ENCODE measurements around the gene HIF1AN.

HIF1AN gene

DNA sequence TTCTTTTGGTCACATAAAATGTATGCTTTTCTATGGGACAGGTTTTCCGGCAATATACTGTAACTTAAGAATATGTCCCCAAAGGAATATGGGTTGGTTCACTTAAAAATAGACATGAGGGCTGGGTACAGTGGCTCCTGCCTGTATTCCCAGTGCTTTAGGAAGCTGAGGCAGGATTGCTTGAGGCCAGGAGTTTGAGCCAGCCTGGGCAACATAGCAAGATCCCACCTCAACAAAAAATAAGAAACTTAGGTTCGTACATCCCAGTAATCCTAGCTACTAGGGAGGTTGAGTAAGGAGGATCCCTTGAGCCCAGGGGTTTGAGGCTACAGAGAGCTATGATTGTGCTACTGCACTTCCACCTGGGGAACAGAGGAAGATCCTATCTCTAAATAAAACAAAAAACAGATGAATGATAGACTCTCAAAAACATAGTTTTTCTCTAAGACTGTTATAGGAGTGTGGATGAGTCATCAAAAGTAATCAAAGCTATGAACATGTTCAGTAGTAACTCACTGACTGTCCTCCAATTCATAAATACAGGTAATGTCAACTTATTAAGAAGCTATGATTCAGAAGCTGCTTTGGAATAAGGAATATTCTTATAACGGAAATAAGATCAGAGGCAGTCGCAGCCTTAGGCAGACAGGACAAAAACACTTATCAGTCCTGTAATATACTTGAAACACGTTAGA, 13.5 kb upstream of the HIF1AN start:
- no peak for DNase-seq (ENCODE audit: low read depth, low spot score)

DNA sequence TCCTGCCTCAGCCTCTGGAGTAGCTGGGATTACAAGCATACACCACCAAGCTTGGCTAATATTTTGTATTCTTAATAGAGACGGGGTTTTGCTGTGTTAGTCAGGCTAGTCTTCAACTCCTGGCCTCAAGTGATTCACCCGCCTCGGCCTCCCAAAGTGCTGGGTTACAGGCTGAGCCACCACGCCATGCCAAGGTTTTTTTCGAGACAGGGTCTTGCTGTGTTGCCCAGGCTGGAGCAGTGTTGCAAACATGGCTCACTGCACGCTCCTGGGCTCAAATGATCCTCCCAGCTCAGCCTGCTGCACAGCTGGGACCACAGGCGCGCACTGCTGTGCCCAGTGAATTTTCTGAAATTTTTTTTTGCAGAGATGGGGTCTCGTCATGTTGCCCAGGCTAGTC, 12.8 kb upstream of the HIF1AN start:
- DNase-seq (ENCODE audit: low read depth, low spot score): no peak

DNA sequence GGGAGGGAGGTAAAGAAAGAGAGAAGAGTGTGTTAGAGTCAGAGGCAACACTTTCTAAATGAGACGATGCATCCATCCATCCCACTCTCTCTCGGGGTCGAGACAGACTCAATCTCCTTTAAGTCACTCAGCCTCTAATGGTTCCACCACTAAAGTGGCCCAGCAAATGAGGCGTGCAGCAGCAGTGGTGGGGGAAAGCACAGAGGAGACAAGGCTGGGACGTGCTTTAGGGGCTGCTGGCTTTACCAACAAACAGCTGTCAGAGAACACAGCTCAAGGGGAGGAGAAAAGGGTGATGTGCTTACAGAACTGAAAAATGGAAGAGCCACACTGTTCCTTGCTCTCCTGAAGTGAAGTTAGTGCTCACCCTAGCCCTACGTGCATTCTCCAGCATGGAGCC, 11.5 kb upstream of the HIF1AN start:
- no peak for DNase-seq (ENCODE audit: low read depth, low spot score)

DNA sequence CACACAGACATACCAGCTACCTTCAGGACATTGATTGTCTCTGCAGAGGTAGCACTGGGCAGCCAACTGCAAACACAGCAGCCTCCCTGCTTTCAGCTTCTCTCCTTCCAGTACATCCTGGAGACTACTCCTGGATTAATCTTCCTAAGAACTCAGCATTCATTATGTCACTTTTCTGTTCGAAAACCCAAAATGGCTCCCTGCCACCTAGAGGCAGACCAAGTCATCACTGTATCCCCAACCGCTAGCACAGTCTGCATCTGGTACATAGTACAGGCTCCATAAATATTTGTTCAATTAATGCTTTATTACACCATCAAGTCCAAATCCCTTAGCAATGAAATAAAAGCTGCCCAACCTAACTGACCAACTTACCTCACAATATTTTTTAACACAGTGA, 11.1 kb upstream of the HIF1AN start:
- DNase-seq (ENCODE audit: low read depth, low spot score): no peak

DNA sequence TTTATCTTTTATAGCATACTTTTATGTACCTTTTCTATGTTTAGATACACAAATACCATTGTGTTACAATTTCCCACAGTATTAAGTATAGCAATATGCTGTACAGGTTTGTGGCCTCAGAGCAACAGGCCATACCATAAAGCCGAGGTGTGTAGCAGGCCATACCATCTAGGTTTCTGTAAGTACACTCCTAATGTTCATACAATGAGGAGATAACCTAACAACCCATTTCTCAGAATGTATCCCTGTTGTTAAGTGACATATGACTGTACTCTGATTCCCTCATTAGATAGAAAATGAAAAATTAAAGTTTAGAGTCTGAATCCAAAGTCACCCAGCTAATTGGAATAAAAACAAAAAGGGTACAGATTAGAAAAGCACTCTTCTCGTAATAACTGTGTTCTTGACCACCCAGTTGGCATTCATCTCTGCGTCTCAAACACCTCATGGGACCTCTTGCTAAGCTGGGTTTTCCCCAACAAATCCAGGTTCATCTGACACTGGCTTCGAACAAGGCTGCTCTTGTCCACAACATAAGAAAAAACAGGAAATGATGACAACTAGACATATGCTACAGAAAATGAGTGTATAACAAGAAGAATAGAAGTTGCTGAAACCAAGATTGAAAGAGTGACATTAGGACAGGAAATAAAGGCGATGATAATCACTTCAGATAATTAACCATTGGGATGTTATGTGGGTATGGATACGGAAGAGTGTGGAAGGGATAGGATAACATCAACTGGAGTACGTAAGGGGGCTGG, 7.4 kb upstream of the HIF1AN start:
- DNase-seq (ENCODE audit: low read depth, low spot score): no peak

DNA sequence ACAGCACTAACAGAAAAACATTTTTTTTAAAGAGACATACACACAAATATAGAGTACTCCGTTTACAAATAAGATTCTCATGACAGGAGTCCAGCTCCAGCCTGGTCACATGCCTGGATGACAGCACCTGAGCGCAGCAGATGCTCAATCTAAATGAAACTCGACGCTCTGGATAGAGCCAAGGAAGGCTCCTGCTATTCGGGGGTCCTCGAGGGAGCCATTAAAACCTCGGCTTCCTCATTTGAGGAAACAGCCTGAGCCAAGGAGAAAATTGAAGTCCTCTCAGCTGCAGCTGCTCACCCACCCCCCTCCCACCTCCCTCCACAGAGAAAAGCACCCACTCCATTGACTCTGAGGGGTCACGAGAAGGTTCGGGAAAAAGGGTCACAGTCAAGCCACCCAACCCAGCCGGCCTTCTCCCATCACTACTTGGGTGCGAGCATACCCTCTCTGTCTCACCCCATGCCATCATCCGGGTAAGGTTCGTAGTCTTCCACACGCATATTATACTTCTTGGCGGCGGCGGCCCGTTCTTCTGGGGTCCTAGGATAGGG, 6.7 kb upstream of the HIF1AN start:
- DNase-seq (ENCODE audit: low read depth, low spot score): no peak

DNA sequence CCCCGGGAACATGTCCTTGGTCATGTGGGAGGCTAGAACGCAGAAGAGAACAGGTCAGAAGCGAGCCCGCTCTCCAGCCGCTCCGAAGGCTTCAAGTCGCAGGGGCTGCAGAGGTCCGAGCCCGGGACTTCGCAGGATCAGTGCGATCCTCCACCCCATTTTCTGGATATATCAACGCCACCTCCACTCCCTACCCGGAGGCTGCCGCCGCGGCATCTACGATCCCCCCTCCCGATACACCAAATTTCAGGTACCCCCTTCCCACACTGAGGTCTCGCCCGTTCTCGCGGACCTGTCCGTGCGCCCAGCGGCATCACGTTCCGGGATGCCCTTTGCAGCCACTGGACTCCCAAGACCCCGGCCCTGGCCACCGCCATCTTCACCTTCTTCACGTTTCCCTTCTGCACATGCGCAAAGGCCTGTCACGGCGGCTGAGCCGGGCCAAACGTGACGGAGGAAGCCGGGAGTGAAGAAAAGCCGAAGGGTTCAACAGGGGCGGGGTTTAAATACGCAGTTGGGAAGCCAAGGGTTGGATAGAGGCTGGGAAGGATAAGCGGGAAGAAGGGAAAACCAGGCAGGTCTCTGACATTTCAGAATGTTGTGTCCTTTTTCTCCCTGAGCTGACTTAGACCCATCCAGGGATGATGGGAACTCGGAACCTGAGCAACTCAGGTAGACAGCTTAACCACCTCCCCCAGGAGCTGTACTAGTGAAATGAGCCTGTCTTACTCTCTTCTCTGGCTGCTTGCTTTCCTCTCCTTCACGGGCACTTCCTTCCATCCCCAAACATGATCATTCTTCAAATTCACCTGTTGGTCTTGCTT, 6.1 kb upstream of the HIF1AN start, which contains the start of gene NDUFB8:
Gene NDUFB8, minus strand, starts transcription at position 397 of the 824 bp plus-strand sequence. Its CDS starts 20 bp downstream, at position 377.
- peak; percentile 75 for DNase-seq (ENCODE audit: low read depth, low spot score)

DNA sequence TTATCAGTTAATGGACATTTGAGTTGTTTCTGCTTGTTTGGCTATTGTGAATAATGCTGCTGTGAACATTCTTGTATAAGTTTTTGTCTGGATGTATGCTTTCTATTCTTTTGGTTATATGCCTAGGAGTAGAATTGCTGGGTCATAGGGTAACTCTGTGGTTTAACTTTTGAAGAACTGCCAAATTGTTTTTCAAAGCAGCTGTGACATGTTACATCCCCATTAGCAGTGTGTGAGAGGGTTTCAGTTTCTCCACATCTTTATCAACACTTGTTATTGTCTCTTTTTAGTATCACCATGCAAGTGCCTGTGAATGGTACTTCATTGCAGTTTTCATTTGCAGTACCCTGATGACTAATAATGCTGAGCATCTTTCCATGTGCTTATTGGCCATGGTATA, 4.0 kb upstream of the HIF1AN start:
- no peak for DNase-seq (ENCODE audit: low read depth, low spot score)

DNA sequence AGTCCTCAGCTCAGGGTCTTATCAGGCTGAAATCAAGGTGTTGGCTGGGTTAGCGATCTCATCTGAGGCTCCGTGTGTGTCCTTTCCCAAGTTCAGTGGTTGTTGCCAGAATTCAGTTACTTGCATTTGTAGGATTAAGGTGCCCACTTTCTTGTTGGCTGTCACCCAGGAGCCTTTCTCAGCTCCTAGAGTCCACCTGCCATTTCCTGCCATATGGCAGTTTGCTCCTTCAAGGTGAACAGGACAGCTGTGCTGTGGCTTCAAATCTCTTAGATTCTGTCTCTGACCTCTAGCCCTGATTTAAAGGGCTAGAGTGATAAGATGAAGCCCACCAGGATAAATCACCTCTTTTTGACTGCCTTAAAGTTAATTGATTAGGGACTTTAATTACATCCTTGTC, 1.0 kb upstream of the HIF1AN start:
- no peak for DNase-seq (ENCODE audit: low read depth, low spot score)

DNA sequence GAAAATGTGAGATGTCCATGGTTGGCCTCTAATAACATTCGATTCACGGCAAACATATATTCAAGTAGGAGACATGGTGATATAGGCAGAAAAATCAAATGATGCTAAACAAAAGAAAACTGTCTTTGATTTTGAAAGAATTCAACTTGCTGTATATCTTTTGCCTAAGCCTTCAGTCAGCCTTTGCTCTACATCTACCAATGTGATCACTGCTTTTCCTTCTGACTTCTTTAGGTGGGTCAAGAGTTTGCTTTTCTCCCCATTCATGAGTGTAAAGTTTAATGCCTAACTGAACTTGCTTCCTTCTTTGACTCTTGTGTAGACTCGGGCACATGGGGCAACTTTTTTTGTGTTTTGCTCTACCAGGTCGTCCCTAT, 417 bp upstream of the HIF1AN start:
- DNase-seq (ENCODE audit: low read depth, low spot score): no peak

DNA sequence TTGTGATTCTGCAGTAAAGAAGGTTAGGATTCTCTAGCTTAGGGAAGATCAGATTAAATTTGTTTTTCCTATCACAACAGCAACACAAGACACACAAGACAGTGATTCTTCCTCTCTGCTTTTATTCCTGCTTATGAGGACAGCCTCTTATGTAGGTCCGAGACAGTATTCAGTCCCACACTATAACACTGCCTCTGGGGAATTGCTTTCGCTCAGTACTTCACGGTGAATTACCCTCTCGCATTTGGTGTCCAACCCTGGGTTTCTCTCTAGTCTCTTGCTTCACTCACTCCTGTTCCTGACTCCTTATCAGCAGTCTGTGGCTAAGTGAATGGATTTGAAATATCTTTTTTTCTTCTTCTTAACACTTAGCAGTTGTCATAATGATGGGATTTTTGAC, 1.7 kb downstream of the HIF1AN start:
- no peak for DNase-seq (ENCODE audit: low read depth, low spot score)

DNA sequence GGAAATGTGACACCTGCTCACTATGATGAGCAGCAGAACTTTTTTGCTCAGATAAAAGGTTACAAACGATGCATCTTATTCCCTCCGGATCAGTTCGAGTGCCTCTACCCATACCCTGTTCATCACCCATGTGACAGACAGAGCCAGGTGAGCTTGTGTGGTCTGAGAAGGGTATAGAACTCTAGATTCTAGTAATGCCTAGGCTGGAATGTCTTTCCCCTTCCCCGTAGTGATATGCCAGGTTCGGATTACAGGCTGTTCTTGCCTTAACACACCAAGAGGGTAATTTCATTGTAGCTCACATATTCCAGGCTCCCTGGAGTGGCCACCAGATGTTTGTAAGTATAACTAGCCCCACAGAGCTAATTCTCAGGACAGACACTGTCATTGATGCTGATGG, 9.2 kb downstream of the HIF1AN start:
- DNase-seq (ENCODE audit: low read depth, low spot score): no peak

DNA sequence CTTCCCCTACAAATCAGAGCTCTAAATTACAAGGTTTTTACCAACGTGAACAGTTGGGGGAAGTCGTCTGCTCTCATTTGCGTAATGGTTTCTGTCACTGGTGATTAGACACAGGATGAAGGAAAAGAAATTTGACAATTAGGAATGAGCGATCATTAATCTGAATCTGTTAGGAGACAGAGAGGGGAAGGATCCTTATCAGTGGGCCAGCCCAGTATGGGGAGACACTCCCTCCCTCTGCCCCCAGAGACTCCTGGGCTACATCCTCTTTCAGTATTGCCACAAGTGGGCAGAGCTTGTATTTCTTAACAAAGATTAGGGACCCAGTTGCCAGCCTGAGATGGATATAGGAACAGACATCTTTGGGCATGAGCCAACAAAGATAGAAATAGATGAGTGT, 15.5 kb downstream of the HIF1AN start:
- DNase-seq (ENCODE audit: low read depth, low spot score): no peak

DNA sequence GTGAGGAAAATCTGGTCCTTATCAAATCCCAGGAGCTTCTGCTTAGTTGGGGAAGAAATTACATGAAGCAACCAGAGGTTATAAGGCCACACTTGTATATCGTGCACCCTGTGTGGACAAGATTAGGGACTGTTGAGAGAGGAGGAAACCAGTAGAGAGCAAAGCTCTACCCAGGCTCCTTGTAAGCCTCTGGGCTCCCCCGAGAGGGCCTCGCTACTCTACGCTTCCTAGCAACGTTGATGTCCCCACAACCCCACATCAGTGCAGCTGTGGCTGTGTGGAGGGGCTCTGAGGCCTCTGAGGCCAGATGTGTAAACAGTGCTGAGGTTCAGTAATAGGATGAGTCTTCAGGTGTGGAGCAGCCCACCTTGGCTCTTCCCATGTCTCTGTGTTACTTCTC, 16.0 kb downstream of the HIF1AN start:
- no peak for DNase-seq (ENCODE audit: low read depth, low spot score)

DNA sequence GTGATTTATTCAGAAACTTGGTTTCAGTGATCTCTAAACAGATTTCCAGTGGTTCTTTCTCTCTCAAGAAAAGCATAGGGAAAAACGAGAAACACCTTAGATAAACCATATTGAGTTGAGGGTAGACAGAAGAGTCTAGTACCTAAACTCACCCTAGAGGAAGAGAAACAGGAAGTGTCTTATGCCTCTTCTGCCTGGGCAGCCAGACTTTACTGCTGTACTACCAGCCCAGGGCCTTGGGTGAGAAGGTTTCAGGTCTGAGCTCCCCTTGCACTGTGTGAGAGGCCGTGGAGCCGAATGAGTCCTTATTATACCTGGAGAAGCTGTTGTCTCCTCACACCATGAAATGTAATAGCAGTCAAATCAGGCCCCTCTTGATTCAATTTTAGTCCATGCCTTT, 18.2 kb downstream of the HIF1AN start:
- DNase-seq (ENCODE audit: low read depth, low spot score): no peak

DNA sequence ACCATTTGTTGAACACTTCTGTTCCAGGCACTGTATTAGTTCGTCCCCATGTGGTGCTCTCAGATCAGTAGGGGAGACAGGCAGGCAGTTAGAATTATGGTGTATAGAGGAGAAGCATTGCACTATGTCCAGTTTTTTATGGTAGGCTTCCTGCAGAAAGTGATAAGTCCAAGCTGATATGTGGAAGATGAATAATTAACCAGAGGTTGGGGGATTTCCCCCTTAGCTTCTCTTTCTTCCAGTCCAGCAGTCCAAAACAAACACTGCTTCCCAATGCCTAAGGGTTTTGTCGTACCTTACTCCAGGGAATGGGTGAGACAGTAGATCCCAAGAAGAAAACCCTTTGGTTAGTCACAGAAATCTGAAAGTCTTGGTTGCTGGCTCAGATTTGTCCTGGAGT, 19.2 kb downstream of the HIF1AN start:
- no peak for DNase-seq (ENCODE audit: low read depth, low spot score)

DNA sequence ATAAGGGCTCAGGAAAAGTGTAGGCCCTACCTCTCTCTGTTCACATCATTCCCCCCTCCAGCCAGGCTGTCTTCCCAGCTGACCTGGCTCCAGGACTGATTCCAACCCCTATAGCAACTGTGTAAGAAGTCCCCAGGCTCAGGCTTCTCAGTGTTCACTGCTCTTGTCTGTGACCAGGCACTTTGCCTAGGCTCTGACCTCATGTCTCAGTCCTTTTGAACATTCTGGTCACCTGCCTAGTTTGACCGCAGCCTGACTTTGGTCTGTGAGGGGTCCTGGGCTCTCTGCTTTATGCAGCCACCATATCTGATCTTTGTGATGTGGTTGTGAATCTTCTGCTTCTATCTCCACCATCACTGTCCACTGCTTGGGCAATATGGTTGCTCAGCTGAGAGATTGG, 24.5 kb downstream of the HIF1AN start:
- DNase-seq (ENCODE audit: low read depth, low spot score): no peak

DNA sequence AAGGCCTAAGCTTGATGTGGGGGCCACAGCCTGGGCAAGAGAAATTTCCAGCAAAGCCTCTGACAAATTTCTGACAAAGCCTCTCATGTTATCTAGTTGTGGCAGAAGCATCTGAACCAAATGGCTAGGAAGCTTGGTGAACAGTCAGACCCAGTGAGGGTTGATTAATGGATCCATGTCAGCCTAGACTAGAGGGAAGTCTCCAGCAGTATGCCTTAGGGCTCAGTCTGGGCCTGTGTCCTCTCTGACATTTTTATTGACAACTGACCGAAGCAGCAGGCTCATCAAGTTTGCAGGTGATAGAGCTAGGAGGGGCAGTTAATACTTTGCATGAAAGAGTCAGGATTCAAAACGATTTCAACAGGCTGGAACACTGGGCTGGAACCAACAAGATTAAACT, 25.3 kb downstream of the HIF1AN start:
- DNase-seq (ENCODE audit: low read depth, low spot score): no peak

DNA sequence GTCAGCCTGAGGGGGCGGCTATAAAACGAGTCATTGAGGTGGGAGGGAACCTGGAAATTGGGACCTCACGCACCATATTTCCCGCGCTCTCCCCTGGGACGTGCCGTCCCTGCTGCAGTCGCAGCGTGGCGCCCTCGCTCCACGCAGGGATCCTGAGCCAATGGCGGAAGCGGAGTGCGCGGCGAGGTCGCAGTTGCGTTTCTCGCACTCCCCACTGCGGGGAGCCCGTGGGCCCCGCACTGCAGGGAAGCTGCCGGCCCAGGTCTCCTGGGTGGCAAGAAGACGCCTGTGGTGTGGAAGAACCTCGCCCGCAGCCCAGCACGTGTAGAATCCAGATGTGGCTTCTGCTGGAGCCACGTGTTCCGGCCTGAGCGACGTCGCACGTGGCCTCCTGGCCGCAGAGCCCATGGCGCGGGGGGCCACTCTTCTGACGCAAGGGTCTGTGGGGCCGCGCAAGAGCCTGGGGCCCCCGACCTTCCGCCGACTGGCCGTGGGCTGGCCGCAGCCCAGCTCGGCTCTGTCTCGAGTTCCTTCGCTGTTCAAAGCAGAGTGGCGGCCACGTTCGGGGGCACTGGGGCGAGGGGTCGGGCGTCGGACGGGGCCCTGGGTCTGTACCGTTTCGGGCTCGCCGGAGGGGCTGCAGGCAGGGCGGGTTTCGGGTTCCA, 26.4 kb downstream of the HIF1AN start:
- DNase-seq (ENCODE audit: low read depth, low spot score): peak; percentile 36

DNA sequence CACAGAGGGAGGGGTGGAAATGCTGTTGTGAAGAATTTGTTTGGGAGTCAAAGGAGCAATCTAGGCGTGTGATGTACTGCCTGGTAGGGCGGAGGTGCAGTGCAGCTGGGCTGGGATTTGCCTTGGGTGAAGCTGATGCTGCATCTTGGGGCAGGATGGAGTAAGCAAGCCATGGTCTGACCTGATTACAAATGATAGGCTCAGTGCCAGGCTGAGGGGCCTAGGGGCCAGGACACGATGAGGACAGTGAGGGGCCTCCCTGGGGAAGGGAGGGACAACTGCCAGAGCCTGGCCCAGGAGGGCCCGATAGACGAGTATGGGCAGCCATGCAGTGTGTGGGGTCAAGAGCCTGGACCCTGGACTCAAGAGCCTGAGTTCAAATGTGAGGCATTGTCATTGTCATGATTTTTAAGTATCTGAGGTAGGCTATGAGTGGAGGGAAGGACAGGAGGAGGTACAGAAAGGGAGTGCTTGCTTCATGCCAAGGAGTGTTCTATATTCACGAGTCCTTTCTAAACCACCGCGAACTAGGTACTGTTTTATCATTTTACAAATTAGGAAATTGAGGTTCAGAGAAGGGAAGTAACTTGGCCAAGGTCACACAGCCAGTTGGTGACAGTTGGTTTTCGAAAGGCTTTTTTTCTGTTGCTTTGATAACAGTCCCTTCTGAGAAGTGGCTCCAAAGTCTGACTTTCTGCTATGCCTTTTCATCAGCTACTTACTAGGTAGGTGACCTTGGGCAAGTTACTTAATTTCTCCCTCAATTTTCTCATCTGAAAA, 29.7 kb downstream of the HIF1AN start:
- no peak for DNase-seq (ENCODE audit: low read depth, low spot score)

DNA sequence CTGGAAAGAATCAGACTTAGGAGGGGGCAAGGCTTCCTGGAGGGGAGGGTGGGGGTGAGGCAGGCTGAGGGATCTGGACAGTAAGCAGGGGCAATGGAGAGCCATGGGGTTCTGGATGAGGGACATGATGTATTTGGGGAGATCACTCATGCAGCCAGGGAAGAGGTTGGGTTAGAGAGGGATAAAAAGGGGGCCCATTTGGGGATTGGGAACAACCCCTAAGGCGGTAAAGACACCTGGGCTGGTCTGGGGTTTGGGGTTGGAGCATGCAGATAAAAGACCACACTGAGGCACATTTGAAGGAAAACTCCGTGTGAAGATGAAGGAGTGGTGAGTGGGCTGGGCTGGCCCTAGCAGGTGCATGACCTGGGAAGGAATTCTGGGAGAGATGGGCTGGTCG, 30.8 kb downstream of the HIF1AN start:
- no peak for DNase-seq (ENCODE audit: low read depth, low spot score)
